GM12865 (cell line): ENCODE measurements around the gene PSME3IP1.
"Not testable (repeated sequence)": the region's sequence is repeated elsewhere in the genome, so short reads cannot be mapped to it uniquely, and the experiment has no call there.

ENCODE experiments used
- DNase-seq: peaks from one replicate; pipeline ENCODE4 v3.0.0; 2010; ENCODE audit warnings: low read depth
- H3K4me3 ChIP-seq: 2 replicates; pipeline ENCODE4 v1.5.1; 2011; ENCODE audit warnings: mild to moderate bottlenecking, low read depth, low read length, control low read depth
- TF ChIP-seq, protein P1 (sequence below): IDR thresholded peaks from 2 replicates; pipeline ENCODE4 v1.5.1; 2011; ENCODE audit warnings: low read length, control low read depth, low read depth, inconsistent platforms; ENCODE audit not compliant: insufficient read depth; ENCODE audit errors: missing control alignments

Gene PSME3IP1

DNA sequence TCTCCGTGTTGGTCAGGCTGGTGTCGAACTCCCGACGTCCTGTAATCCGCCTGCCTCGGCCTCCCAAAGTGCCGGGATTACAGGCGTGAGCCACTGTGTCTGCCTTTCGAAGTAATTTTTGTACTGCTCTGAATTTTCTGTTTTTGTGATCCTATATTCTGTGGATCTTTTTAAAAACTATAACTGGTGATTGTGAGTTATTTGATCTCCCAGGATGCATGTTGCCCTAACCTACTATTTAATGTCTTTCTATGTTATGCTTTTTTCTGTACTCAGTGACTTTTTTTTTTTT lies 2.8 kb upstream of the PSME3IP1 start:
- TF ChIP-seq, protein P1, sequence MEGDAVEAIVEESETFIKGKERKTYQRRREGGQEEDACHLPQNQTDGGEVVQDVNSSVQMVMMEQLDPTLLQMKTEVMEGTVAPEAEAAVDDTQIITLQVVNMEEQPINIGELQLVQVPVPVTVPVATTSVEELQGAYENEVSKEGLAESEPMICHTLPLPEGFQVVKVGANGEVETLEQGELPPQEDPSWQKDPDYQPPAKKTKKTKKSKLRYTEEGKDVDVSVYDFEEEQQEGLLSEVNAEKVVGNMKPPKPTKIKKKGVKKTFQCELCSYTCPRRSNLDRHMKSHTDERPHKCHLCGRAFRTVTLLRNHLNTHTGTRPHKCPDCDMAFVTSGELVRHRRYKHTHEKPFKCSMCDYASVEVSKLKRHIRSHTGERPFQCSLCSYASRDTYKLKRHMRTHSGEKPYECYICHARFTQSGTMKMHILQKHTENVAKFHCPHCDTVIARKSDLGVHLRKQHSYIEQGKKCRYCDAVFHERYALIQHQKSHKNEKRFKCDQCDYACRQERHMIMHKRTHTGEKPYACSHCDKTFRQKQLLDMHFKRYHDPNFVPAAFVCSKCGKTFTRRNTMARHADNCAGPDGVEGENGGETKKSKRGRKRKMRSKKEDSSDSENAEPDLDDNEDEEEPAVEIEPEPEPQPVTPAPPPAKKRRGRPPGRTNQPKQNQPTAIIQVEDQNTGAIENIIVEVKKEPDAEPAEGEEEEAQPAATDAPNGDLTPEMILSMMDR: no peak
- H3K4me3 ChIP-seq: no peak overlapping the region
- no peak for DNase-seq

DNA sequence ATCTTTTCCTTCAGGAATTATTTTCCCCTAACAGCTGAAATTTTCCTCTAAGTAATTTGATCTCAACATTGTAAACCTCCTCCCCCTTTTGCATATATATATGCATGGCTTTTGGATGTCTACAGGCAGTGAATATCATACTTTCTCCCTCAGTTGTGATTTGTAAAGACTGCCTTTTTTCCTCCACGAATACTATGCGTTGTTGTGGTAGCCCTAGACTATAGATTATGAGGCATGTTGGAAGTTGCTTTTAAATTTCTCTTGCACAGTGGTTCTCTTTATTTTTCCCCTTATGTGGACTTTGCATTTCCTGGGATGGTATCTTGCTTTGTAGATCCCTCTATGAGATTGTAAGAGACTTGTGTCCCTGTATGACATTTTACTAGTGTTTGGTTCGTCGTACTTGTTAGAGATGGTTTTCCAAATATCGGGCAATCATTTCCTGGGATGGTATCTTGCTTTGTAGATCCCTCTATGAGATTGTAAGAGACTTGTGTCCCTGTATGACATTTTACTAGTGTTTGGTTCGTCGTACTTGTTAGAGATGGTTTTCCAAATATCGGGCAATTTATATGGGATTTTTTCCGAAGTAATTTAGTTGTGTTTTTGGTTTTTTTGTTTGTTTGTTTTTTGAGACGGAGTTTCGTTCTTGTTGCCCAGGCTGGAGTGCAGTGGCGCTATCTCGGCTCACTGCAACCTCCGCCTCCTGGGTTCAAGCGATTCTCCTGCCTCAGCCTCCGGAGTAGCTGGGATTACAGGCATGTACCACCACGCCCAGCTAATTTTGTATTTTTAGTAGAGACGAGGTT lies 2.3 kb upstream of the PSME3IP1 start:
- peak overlapping the region; percentile 91 for H3K4me3 ChIP-seq
- DNase-seq: not testable (repeated sequence)

DNA sequence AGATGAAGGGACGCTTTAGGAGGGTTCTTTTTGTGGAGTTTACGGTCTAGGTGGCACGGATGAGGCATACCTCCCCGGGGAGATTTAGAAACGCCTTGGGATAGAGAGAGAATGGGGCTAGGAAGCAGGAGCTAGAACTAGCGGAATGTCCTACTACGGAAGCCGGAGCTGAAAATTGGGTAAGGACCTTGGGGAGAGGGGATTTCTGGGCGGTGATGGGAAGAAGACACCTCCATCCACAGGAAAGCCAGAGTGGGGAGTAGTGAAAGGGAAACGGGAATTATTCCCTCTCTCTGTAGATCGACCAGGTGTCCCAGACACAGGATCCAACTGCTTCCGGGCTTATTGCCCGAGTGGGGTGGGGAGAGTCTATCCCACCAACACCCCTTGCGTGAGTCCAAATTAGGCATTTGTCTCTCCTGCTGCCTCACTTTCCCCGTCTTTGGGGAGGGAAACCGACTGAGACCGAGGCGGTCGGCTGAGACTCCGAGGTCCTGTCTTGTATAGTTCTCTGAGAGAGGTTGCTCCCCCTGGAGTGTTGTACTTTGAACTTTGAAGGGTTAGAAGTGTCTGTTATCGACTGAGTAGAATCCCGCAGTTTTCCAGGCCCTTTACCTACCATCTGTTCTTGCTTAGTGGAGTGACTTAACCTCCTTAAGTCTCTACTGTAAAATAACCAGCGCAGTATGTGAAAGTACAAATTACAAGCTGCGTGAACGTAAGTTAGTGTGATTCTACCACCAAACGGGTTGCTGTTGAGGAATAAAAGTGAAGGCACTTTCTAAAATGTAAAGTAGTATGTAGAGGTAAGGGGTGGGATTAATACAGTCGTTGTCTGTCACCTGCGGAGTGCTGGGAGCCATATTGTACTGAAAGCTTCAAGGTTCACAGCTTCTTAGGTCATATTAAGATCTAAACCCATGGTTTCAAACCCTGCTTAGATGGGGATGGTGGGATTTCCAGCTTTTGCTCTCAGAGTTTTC lies 1.3 kb upstream of the PSME3IP1 start:
- TF ChIP-seq, protein P1: no peak
- peak overlapping the region; percentile 91 for H3K4me3 ChIP-seq
- peak; percentile 59 for DNase-seq

DNA sequence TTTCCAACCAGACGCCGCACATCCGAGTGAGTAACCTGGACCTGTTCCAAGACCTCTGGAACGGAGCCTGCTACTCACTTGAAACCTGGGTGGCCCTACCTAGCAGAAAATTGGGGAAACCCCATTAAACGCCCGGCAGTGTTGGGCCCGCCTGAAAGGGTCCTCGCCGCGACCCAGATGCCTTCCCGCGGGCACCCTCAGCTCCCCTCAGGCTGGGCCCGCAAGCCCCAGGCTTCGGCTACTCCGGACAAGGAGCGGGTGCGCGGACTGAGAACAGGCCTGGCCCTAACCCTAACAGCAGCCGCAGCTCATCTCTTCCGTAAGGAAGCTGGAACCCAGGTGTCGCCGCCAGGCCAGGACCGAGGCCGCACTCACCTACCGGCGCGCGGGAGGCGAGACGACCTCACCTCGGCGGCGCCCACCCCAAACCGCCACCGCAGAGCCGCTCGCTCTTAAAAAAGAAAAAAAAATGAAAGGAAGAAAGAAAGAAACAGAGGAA lies 344 bp downstream of the PSME3IP1 start:
- no peak for DNase-seq
- TF ChIP-seq, protein P1: no peak
- peak overlapping the region; percentile 64 for H3K4me3 ChIP-seq

DNA sequence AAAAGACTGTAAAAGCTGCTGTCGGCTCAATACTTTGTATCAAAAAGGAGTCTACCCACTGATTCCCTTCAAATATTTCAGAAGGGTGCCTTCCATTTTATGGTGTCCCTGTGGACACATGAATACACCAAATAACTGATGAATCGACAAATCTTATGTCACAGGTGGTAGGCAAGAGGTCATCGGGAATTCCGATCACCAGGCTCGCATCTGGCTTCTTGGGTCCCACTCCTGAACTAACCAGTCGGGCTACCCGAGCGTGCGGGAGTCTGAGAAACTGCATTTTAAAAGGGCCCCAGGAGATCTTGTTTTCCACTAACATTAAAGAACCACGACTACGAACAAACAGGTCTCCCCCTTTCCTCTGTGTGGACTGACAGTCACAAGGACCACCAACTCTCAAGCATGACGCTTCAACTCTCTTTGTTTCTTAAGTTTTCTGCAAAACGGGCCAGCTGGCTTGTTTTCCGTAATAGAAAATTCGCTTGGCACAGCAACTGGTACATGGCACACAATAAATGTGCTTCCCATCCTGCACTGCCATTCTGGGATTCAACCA lies 873 bp downstream of the PSME3IP1 start:
- TF ChIP-seq, protein P1: no peak
- DNase-seq: peak; percentile 11
- H3K4me3 ChIP-seq: peak overlapping the region; percentile 64

DNA sequence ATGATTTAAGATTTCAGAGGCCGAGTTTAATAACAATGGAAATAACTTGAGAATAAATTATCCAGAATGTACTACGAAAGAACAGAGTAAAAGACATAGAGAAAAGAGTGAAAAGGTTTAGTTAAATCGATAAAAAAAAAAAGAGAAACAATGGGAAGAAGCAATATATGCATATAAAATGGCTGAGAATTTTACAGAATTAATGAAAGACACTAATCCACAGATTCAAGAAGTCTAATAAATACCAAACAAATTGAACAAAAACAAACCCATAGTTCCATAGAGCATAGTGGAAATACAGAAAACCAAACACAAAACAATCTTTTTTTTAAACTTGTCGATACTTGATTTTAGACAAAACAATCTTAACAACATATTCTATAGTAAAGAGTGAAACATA lies 1.7 kb downstream of the PSME3IP1 start:
- TF ChIP-seq, protein P1: no peak
- no peak for DNase-seq
- peak overlapping the region; percentile 64 for H3K4me3 ChIP-seq

DNA sequence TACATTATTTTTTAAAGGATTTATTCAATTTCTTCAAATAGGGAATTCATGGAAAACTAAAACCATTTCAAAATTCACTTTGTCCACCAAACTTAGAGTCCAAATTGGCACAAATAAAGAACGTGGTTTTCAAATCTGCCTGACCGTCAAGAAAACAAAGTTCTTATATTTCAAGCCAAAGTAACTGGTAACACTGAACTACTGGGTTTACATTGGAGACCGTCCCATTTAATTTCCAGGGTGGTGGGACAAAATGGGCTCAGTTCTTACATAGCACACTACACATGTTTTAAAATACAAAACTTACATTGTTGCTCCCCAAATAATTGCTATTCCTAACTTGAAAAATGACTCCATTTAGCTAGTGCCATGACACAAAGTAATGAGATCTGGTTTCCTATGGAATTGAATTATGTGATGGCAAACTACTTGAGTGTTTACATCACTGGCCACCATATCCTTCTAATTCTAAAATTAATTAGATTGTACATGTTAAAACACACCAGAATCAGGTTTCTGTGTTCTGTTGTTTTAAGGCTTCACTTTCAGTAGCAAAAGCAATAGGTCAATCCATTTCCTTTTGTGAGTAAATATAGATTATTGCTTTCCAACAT lies 6.5 kb downstream of the PSME3IP1 start:
- TF ChIP-seq, protein P1: no peak
- H3K4me3 ChIP-seq: no peak overlapping the region
- DNase-seq: no peak
